ENCODE results near the gene PDZK1IP1. TPM values are rescaled to one million over a fixed set of nuclear protein-coding genes. Genes with fewer than 3 reads are reported as not detected.

The PDZK1IP1 gene
- polyA plus RNA-seq, 2 donors, result 126 to 148 TPM

- H3K4me3 ChIP-seq (ENCODE audit: low read depth in 1 of 2, low read length in 2 of 2), result no peak overlapping the region
- 65 to 77% methylated on average over 11 of the region's 11 CpGs for WGBS, 2 donors
- H3K27me3 ChIP-seq (ENCODE audit: control insufficient read depth in 1 of 2, insufficient read depth in 2 of 2, low read length in 2 of 2), result no peaks in the 10 kb centered on the region
- H3K36me3 ChIP-seq (ENCODE audit: control insufficient read depth in 2 of 2, insufficient read depth in 2 of 2, low read length in 1 of 2), result no peaks in the 10 kb centered on the region
- H3K9me3 ChIP-seq (ENCODE audit: control insufficient read depth in 2 of 2, insufficient read depth in 1 of 2, low read depth in 1 of 2, low read length in 1 of 2), result no peaks in the 10 kb centered on the region
- H3K27ac ChIP-seq (ENCODE audit: low read depth in 2 of 2, low read length in 1 of 2), result no peak overlapping the region
- H3K4me1 ChIP-seq (ENCODE audit: control insufficient read depth in 2 of 2, insufficient read depth in 2 of 2, low read length in 1 of 2), result no peaks in the 10 kb centered on the region
These were observed 23.6 kb upstream of the PDZK1IP1 start for GRCh38 chr1:47213230-47213963.

GRCh38 chr1:47212636-47213229 lies 22.9 kb upstream of the PDZK1IP1 start:
- Histone ChIP-seq H3K27me3 (ENCODE audit: control insufficient read depth in 1 of 2, insufficient read depth in 2 of 2, low read length in 2 of 2) (no peaks in the 10 kb centered on the region), H3K9me3 (ENCODE audit: control insufficient read depth in 2 of 2, insufficient read depth in 1 of 2, low read depth in 1 of 2, low read length in 1 of 2) (no peaks in the 10 kb centered on the region), H3K4me1 (ENCODE audit: control insufficient read depth in 2 of 2, insufficient read depth in 2 of 2, low read length in 1 of 2) (no peaks in the 10 kb centered on the region), H3K27ac (ENCODE audit: low read depth in 2 of 2, low read length in 1 of 2) (no peak overlapping the region), H3K4me3 (ENCODE audit: low read depth in 1 of 2, low read length in 2 of 2) (no peak overlapping the region), H3K36me3 (ENCODE audit: control insufficient read depth in 2 of 2, insufficient read depth in 2 of 2, low read length in 1 of 2) (no peaks in the 10 kb centered on the region)
- WGBS, 2 donors, result 71 to 86% methylated on average over 4 of the region's 4 CpGs

GRCh38 chr1:47211796-47212269 lies 22.0 kb upstream of the PDZK1IP1 start:
- no peak overlapping the region for H3K4me3 ChIP-seq (ENCODE audit: low read depth in 1 of 2, low read length in 2 of 2)
- no peaks in the 10 kb centered on the region for H3K27me3 ChIP-seq (ENCODE audit: control insufficient read depth in 1 of 2, insufficient read depth in 2 of 2, low read length in 2 of 2)
- H3K27ac ChIP-seq (ENCODE audit: low read depth in 2 of 2, low read length in 1 of 2), result no peak overlapping the region
- WGBS, 2 donors, result 67 to 69% methylated on average over 9 of the region's 9 CpGs
- no peaks in the 10 kb centered on the region for H3K4me1 ChIP-seq (ENCODE audit: control insufficient read depth in 2 of 2, insufficient read depth in 2 of 2, low read length in 1 of 2)
- no peaks in the 10 kb centered on the region for H3K9me3 ChIP-seq (ENCODE audit: control insufficient read depth in 2 of 2, insufficient read depth in 1 of 2, low read depth in 1 of 2, low read length in 1 of 2)
- H3K36me3 ChIP-seq (ENCODE audit: control insufficient read depth in 2 of 2, insufficient read depth in 2 of 2, low read length in 1 of 2), result no peaks in the 10 kb centered on the region

- Histone ChIP-seq H3K4me3 (ENCODE audit: low read depth in 1 of 2, low read length in 2 of 2) (no peak overlapping the region), H3K9me3 (ENCODE audit: control insufficient read depth in 2 of 2, insufficient read depth in 1 of 2, low read depth in 1 of 2, low read length in 1 of 2) (no peaks in the 10 kb centered on the region), H3K36me3 (ENCODE audit: control insufficient read depth in 2 of 2, insufficient read depth in 2 of 2, low read length in 1 of 2) (no peaks in the 10 kb centered on the region), H3K27ac (ENCODE audit: low read depth in 2 of 2, low read length in 1 of 2) (no peak overlapping the region), H3K4me1 (ENCODE audit: control insufficient read depth in 2 of 2, insufficient read depth in 2 of 2, low read length in 1 of 2) (no peaks in the 10 kb centered on the region), H3K27me3 (ENCODE audit: control insufficient read depth in 1 of 2, insufficient read depth in 2 of 2, low read length in 2 of 2) (no peaks in the 10 kb centered on the region)
- WGBS, 2 donors, result 72 to 75% methylated on average over 3 of the region's 3 CpGs
These were observed 20.8 kb upstream of the PDZK1IP1 start for GRCh38 chr1:47210666-47211065.

GRCh38 chr1:47209725-47210325 lies 20.0 kb upstream of the PDZK1IP1 start:
- Histone ChIP-seq H3K27ac (ENCODE audit: low read depth in 2 of 2, low read length in 1 of 2) (no peak overlapping the region), H3K27me3 (ENCODE audit: control insufficient read depth in 1 of 2, insufficient read depth in 2 of 2, low read length in 2 of 2) (no peaks in the 10 kb centered on the region), H3K36me3 (ENCODE audit: control insufficient read depth in 2 of 2, insufficient read depth in 2 of 2, low read length in 1 of 2) (no peaks in the 10 kb centered on the region), H3K9me3 (ENCODE audit: control insufficient read depth in 2 of 2, insufficient read depth in 1 of 2, low read depth in 1 of 2, low read length in 1 of 2) (no peaks in the 10 kb centered on the region), H3K4me3 (ENCODE audit: low read depth in 1 of 2, low read length in 2 of 2) (no peak overlapping the region), H3K4me1 (ENCODE audit: control insufficient read depth in 2 of 2, insufficient read depth in 2 of 2, low read length in 1 of 2) (no peaks in the 10 kb centered on the region)
- WGBS, 2 donors, result 51 to 74% methylated on average over 3 of the region's 3 CpGs

- no peak overlapping the region for H3K27ac ChIP-seq (ENCODE audit: low read depth in 2 of 2, low read length in 1 of 2)
- H3K9me3 ChIP-seq (ENCODE audit: control insufficient read depth in 2 of 2, insufficient read depth in 1 of 2, low read depth in 1 of 2, low read length in 1 of 2), result no peaks in the 10 kb centered on the region
- H3K4me3 ChIP-seq (ENCODE audit: low read depth in 1 of 2, low read length in 2 of 2), result no peak overlapping the region
- H3K36me3 ChIP-seq (ENCODE audit: control insufficient read depth in 2 of 2, insufficient read depth in 2 of 2, low read length in 1 of 2), result no peaks in the 10 kb centered on the region
- H3K4me1 ChIP-seq (ENCODE audit: control insufficient read depth in 2 of 2, insufficient read depth in 2 of 2, low read length in 1 of 2), result no peaks in the 10 kb centered on the region
- H3K27me3 ChIP-seq (ENCODE audit: control insufficient read depth in 1 of 2, insufficient read depth in 2 of 2, low read length in 2 of 2), result no peaks in the 10 kb centered on the region
- WGBS, 2 donors, result 58 to 63% methylated on average over 8 of the region's 8 CpGs
These were observed 19.3 kb upstream of the PDZK1IP1 start for GRCh38 chr1:47209091-47209490.

GRCh38 chr1:47208374-47208850 lies 18.6 kb upstream of the PDZK1IP1 start:
- H3K4me3 ChIP-seq (ENCODE audit: low read depth in 1 of 2, low read length in 2 of 2), result no peak overlapping the region
- H3K36me3 ChIP-seq (ENCODE audit: control insufficient read depth in 2 of 2, insufficient read depth in 2 of 2, low read length in 1 of 2), result no peaks in the 10 kb centered on the region
- H3K27ac ChIP-seq (ENCODE audit: low read depth in 2 of 2, low read length in 1 of 2), result no peak overlapping the region
- no peaks in the 10 kb centered on the region for H3K9me3 ChIP-seq (ENCODE audit: control insufficient read depth in 2 of 2, insufficient read depth in 1 of 2, low read depth in 1 of 2, low read length in 1 of 2)
- 46 to 49% methylated on average over 11 of the region's 11 CpGs for WGBS, 2 donors
- no peaks in the 10 kb centered on the region for H3K4me1 ChIP-seq (ENCODE audit: control insufficient read depth in 2 of 2, insufficient read depth in 2 of 2, low read length in 1 of 2)
- H3K27me3 ChIP-seq (ENCODE audit: control insufficient read depth in 1 of 2, insufficient read depth in 2 of 2, low read length in 2 of 2), result no peaks in the 10 kb centered on the region

- no peaks in the 10 kb centered on the region for H3K9me3 ChIP-seq (ENCODE audit: control insufficient read depth in 2 of 2, insufficient read depth in 1 of 2, low read depth in 1 of 2, low read length in 1 of 2)
- no peak overlapping the region for H3K4me3 ChIP-seq (ENCODE audit: low read depth in 1 of 2, low read length in 2 of 2)
- no peaks in the 10 kb centered on the region for H3K27me3 ChIP-seq (ENCODE audit: control insufficient read depth in 1 of 2, insufficient read depth in 2 of 2, low read length in 2 of 2)
- 57 to 62% methylated on average over 8 of the region's 8 CpGs for WGBS, 2 donors
- no peaks in the 10 kb centered on the region for H3K36me3 ChIP-seq (ENCODE audit: control insufficient read depth in 2 of 2, insufficient read depth in 2 of 2, low read length in 1 of 2)
- no peaks in the 10 kb centered on the region for H3K4me1 ChIP-seq (ENCODE audit: control insufficient read depth in 2 of 2, insufficient read depth in 2 of 2, low read length in 1 of 2)
- no peak overlapping the region for H3K27ac ChIP-seq (ENCODE audit: low read depth in 2 of 2, low read length in 1 of 2)
These were observed 18.1 kb upstream of the PDZK1IP1 start for GRCh38 chr1:47207803-47208373.

- no peak overlapping the region for H3K27ac ChIP-seq (ENCODE audit: low read depth in 2 of 2, low read length in 1 of 2)
- no peaks in the 10 kb centered on the region for H3K9me3 ChIP-seq (ENCODE audit: control insufficient read depth in 2 of 2, insufficient read depth in 1 of 2, low read depth in 1 of 2, low read length in 1 of 2)
- H3K36me3 ChIP-seq (ENCODE audit: control insufficient read depth in 2 of 2, insufficient read depth in 2 of 2, low read length in 1 of 2), result no peaks in the 10 kb centered on the region
- no peaks in the 10 kb centered on the region for H3K27me3 ChIP-seq (ENCODE audit: control insufficient read depth in 1 of 2, insufficient read depth in 2 of 2, low read length in 2 of 2)
- WGBS, 2 donors, result 83 to 87% methylated on average over 5 of the region's 5 CpGs
- H3K4me3 ChIP-seq (ENCODE audit: low read depth in 1 of 2, low read length in 2 of 2), result no peak overlapping the region
- H3K4me1 ChIP-seq (ENCODE audit: control insufficient read depth in 2 of 2, insufficient read depth in 2 of 2, low read length in 1 of 2), result no peaks in the 10 kb centered on the region
These were observed 16.1 kb upstream of the PDZK1IP1 start for GRCh38 chr1:47205918-47206317.

Data from esophagus (tissue), 2 donors.